ENCODE results near the gene RASGRP1. TPM values are rescaled to one million over a fixed set of nuclear protein-coding genes. Genes with fewer than 3 reads are reported as not detected.

RASGRP1 gene
- total and polyA plus RNA-seq, 12 donors: 0.13 to 2.8 (median 0.49) TPM

GRCh38 chr15:38517312-38517975, 47.2 kb downstream of the RASGRP1 start:
- Histone ChIP-seq H3K36me3 (replicated peaks in 1 of 2) (no peaks in the 10 kb centered on the region), H3K4me3 (no peak overlapping the region), H3K27me3 (peaks cover 4% of the 10 kb centered on the region), H3K4me1 (replicated peaks in 1 of 2) (no peaks in the 10 kb centered on the region), H3K27ac (no peak overlapping the region), H3K9me3 (replicated peaks in 1 of 3) (no peaks in the 10 kb centered on the region)
- intact Hi-C loops (cut with DNase I): no loop called here
- DNase-seq: no peak
- TF ChIP-seq POLR2A (IDR thresholded peaks at IDR 0.05): no peak
- TF ChIP-seq, protein P1, sequence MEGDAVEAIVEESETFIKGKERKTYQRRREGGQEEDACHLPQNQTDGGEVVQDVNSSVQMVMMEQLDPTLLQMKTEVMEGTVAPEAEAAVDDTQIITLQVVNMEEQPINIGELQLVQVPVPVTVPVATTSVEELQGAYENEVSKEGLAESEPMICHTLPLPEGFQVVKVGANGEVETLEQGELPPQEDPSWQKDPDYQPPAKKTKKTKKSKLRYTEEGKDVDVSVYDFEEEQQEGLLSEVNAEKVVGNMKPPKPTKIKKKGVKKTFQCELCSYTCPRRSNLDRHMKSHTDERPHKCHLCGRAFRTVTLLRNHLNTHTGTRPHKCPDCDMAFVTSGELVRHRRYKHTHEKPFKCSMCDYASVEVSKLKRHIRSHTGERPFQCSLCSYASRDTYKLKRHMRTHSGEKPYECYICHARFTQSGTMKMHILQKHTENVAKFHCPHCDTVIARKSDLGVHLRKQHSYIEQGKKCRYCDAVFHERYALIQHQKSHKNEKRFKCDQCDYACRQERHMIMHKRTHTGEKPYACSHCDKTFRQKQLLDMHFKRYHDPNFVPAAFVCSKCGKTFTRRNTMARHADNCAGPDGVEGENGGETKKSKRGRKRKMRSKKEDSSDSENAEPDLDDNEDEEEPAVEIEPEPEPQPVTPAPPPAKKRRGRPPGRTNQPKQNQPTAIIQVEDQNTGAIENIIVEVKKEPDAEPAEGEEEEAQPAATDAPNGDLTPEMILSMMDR (IDR thresholded peaks at IDR 0.05): no peak
- WGBS, 4 donors: 63 to 74% (median 68%) methylated on average over 2 of the region's 2 CpGs

GRCh38 chr15:38516626-38517025, 48.0 kb downstream of the RASGRP1 start:
- WGBS, 4 donors: 75 to 82% (median 77%) methylated on average over 5 of the region's 5 CpGs
- no peak overlapping the region for H3K27ac ChIP-seq
- H3K9me3 ChIP-seq (replicated peaks in 1 of 3): no peaks in the 10 kb centered on the region
- intact Hi-C loops (cut with DNase I): no loop called here
- peaks cover 4% of the 10 kb centered on the region for H3K27me3 ChIP-seq
- DNase-seq: no peak
- H3K4me1 ChIP-seq (replicated peaks in 1 of 2): no peaks in the 10 kb centered on the region
- TF ChIP-seq POLR2A (IDR thresholded peaks at IDR 0.05): no peak
- TF ChIP-seq, protein P1 (IDR thresholded peaks at IDR 0.05): no peak
- no peak overlapping the region for H3K4me3 ChIP-seq
- no peaks in the 10 kb centered on the region for H3K36me3 ChIP-seq (replicated peaks in 1 of 2)

DNA sequence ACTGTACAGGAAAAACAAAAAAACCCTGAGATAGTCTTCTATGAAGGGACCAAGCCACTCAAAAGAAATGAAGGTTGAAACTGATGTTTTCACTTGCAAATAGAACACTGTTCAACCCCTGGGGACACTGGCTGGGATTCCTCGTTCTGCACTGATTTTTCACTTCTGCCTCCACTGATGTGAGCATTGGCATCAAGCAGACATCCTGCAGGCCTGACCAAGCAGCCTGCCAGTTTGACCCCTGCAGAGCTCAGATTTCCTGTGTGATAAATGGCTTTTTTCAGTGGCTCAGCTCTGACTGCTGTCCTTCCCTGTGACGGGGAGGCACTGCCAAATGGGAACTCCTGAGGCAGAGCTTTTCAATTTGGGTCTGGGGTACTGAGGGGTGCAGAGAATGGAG, 50.0 kb downstream of the RASGRP1 start:
- Histone ChIP-seq H3K36me3 (replicated peaks in 1 of 2) (no peaks in the 10 kb centered on the region), H3K27ac (no peak overlapping the region), H3K4me3 (no peak overlapping the region), H3K9me3 (replicated peaks in 1 of 3) (no peaks in the 10 kb centered on the region), H3K4me1 (replicated peaks in 1 of 2) (no peaks in the 10 kb centered on the region), H3K27me3 (peaks cover 4% of the 10 kb centered on the region)
- intact Hi-C loops (cut with DNase I): no loop called here
- no peak for TF ChIP-seq POLR2A (IDR thresholded peaks at IDR 0.05)
- TF ChIP-seq, protein P1 (IDR thresholded peaks at IDR 0.05): no peak
- DNase-seq: no peak
- WGBS, 4 donors: 60 to 81% (median 63%) methylated on average over 2 of the region's 2 CpGs

DNA sequence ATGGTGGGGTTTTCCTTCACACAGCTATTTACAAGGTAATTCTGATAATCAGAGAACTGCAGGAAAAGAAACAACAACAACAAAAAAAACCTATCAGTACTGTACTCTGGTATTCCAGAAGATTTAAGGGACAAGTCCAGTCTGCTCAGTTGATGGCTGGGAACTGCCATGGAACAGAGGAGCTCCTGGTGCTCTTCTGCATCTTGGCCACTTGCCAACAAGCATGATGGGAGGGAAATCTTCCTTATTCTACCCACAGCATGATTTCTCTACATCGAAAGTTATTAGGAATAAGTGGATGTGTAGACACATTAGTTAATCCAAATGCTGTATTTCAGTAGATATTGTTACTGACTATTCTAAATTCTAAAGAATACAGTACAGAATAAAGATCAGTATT, 51.7 kb downstream of the RASGRP1 start:
- no peaks in the 10 kb centered on the region for H3K36me3 ChIP-seq (replicated peaks in 1 of 2)
- DNase-seq: no peak
- H3K4me1 ChIP-seq (replicated peaks in 1 of 2): no peaks in the 10 kb centered on the region
- no peak overlapping the region for H3K27ac ChIP-seq
- intact Hi-C loops (cut with DNase I): no loop called here
- H3K9me3 ChIP-seq (replicated peaks in 1 of 3): no peaks in the 10 kb centered on the region
- no peak for TF ChIP-seq POLR2A (IDR thresholded peaks at IDR 0.05)
- TF ChIP-seq, protein P1 (IDR thresholded peaks at IDR 0.05): no peak
- no peaks in the 10 kb centered on the region for H3K27me3 ChIP-seq
- no peak overlapping the region for H3K4me3 ChIP-seq
- WGBS, 4 donors: 92 to 96% (median 93%) methylated on average over 1 of the region's 1 CpG
